Peyer's patch (tissue), 4 donors: Measurements from ENCODE around the gene HYCC1. TPM values are rescaled to one million over a fixed set of nuclear protein-coding genes. Genes with fewer than 3 reads are reported as not detected.
"Not testable (repeated sequence)": the region's sequence is repeated elsewhere in the genome, so short reads cannot be mapped to it uniquely, and the experiment has no call there.

Experiments
- DNase-seq, 3 donors: peaks; one replicate each; pipeline ENCODE4 v3.0.0-alpha.2; 2017 to 2019
- H3K27ac ChIP-seq, 4 donors: fragments of 200-600 bp; sonication (generic); one replicate each; pipeline ENCODE4 v1.5.1; 2016 to 2019
- H3K27me3 ChIP-seq, 2 donors: fragments of 200-600 bp; sonication (generic); one replicate each; pipeline ENCODE4 v1.5.1; 2019
- H3K36me3 ChIP-seq, 3 donors: fragments of 200-600 bp; sonication (generic); one replicate each; pipeline ENCODE4 v1.5.1; 2016 to 2019
- H3K4me1 ChIP-seq, 4 donors: fragments of 200-600 bp; sonication (generic); one replicate each; pipeline ENCODE4 v1.5.1; 2016 to 2019
- H3K4me3 ChIP-seq, 4 donors: fragments of 200-600 bp; sonication (generic); 1 replicate in 3 of 4; 2 replicates in 1 of 4; pipeline ENCODE4 v1.5.1; 2016 to 2019; ENCODE audit warnings: mild to moderate bottlenecking in 1 of 4
- H3K9me3 ChIP-seq, 4 donors: fragments of 200-600 bp; sonication (generic); one replicate each; pipeline ENCODE4 v1.5.1; 2016 to 2019; ENCODE audit warnings: mild to moderate bottlenecking in 1 of 4
- CTCF ChIP-seq, 6 experiments: fragments of 450-650 bp in 4 of 6; fragments of 200-600 bp in 2 of 6; sonication (generic) in 1 of 6; IDR thresholded peaks; one replicate each; pipeline ENCODE4 v1.5.1; 2017 to 2019; ENCODE audit warnings: antibody characterized with exemption in 6 of 6, mild to moderate bottlenecking in 3 of 6, moderate library complexity in 1 of 6
- POLR2A ChIP-seq, 2 donors: fragments of 450-650 bp; IDR thresholded peaks; one replicate each; pipeline ENCODE4 v1.5.1; 2017; ENCODE audit warnings: antibody characterized with exemption in 2 of 2, mild to moderate bottlenecking in 2 of 2, moderate library complexity in 2 of 2
- total RNA-seq, 4 donors: library from RNA; depleted of rRNA; stranded (reverse); fragments of >200 nt; gene quantifications; one replicate each; pipeline ENCODE4 v1.1.0, GENCODE V29; 2016

Gene HYCC1
- total RNA-seq, 4 donors from 2014 or later: 26.0 to 47.0 (median 34.1) TPM

GRCh38 chr7:22980422-22980821, 33.5 kb downstream of the HYCC1 start:
- DNase-seq: no peak
- no peaks in the 10 kb centered on the region for H3K27me3 ChIP-seq
- no peak for TF ChIP-seq CTCF (IDR thresholded peaks at IDR 0.05)
- TF ChIP-seq POLR2A (IDR thresholded peaks at IDR 0.05): no peak
- H3K27ac ChIP-seq: no peak overlapping the region
- no peak overlapping the region for H3K4me3 ChIP-seq
- no peaks in the 10 kb centered on the region for H3K4me1 ChIP-seq
- peaks cover 0 to 12% (median 0%) of the 10 kb centered on the region in 3 donors for H3K36me3 ChIP-seq
- H3K9me3 ChIP-seq: no peaks in the 10 kb centered on the region

GRCh38 chr7:22979861-22980260, 34.1 kb downstream of the HYCC1 start:
- DNase-seq: no peak
- H3K27me3 ChIP-seq: no peaks in the 10 kb centered on the region
- no peaks in the 10 kb centered on the region for H3K4me1 ChIP-seq
- TF ChIP-seq POLR2A (IDR thresholded peaks at IDR 0.05) (no peak), CTCF (IDR thresholded peaks at IDR 0.05) (no peak)
- H3K36me3 ChIP-seq: peaks cover 0 to 12% (median 0%) of the 10 kb centered on the region in 3 donors
- no peak overlapping the region for H3K4me3 ChIP-seq
- H3K9me3 ChIP-seq: no peaks in the 10 kb centered on the region
- no peak overlapping the region for H3K27ac ChIP-seq

GRCh38 chr7:22979251-22979650, 34.7 kb downstream of the HYCC1 start:
- TF ChIP-seq POLR2A (IDR thresholded peaks at IDR 0.05) (no peak), CTCF (IDR thresholded peaks at IDR 0.05) (no peak)

GRCh38 chr7:22974636-22975035, 39.3 kb downstream of the HYCC1 start:
- H3K36me3 ChIP-seq: peaks cover 0 to 12% (median 0%) of the 10 kb centered on the region in 3 donors
- H3K4me1 ChIP-seq, H3K9me3 ChIP-seq, H3K27me3 ChIP-seq, H3K27ac ChIP-seq, DNase-seq, H3K4me3 ChIP-seq: not testable (repeated sequence)

More at GRCh38 chr7:22979251-22979650, 34.7 kb downstream of the HYCC1 start:
- Histone ChIP-seq H3K4me1 (no peaks in the 10 kb centered on the region), H3K36me3 (peaks cover 0 to 12% (median 0%) of the 10 kb centered on the region in 3 donors), H3K9me3 (no peaks in the 10 kb centered on the region), H3K27ac (no peak overlapping the region), H3K4me3 (no peak overlapping the region), H3K27me3 (no peaks in the 10 kb centered on the region)
- no peak for DNase-seq

GRCh38 chr7:22972207-22972606, 41.7 kb downstream of the HYCC1 start:
- TF ChIP-seq CTCF (IDR thresholded peaks at IDR 0.05) (no peak), POLR2A (IDR thresholded peaks at IDR 0.05) (no peak)
- H3K36me3 ChIP-seq: peaks cover 0 to 12% (median 0%) of the 10 kb centered on the region in 3 donors
- DNase-seq: no peak
- no peaks in the 10 kb centered on the region for H3K27me3 ChIP-seq
- H3K4me1 ChIP-seq: no peaks in the 10 kb centered on the region
- no peak overlapping the region for H3K4me3 ChIP-seq
- no peak overlapping the region for H3K27ac ChIP-seq
- no peaks in the 10 kb centered on the region for H3K9me3 ChIP-seq

GRCh38 chr7:22969010-22969431, 44.9 kb downstream of the HYCC1 start:
- Histone ChIP-seq H3K27me3 (no peaks in the 10 kb centered on the region), H3K9me3 (no peaks in the 10 kb centered on the region), H3K27ac (no peak overlapping the region), H3K4me3 (no peak overlapping the region), H3K4me1 (no peaks in the 10 kb centered on the region), H3K36me3 (no peaks in the 10 kb centered on the region)
- DNase-seq: no peak
- TF ChIP-seq CTCF (IDR thresholded peaks at IDR 0.05) (no peak), POLR2A (IDR thresholded peaks at IDR 0.05) (no peak)

Other genes with a start within 250 kb of the HYCC1 start
- gene TOMM7, start 191.3 kb downstream of the HYCC1 start, total RNA-seq: 10 to 100 TPM; 78.6 to 89.8 (median 82.8) TPM
- 10 to 100 TPM; 16.7 to 53.6 (median 23.1) TPM for gene KLHL7, start 91.7 kb upstream of the HYCC1 start, total RNA-seq
- 10 to 100 TPM; 23.1 to 92.1 (median 53.7) TPM for gene NUP42, start 167.9 kb upstream of the HYCC1 start, total RNA-seq
- 10 to 100 TPM; 12.1 to 37.8 (median 25.6) TPM for gene GPNMB, start 232.6 kb upstream of the HYCC1 start, total RNA-seq